Mesothelial cell of epicardium (in vitro differentiated cells): ENCODE results near the gene C1QTNF1. TPM values are rescaled to one million over a fixed set of nuclear protein-coding genes. Genes with fewer than 3 reads are reported as not detected.

Source experiments
- DNase-seq, 2 experiments: peaks; one replicate each; pipeline ENCODE4 v3.0.0; 2021; ENCODE audit warnings: low spot score in 2 of 2; ENCODE audit not compliant: unreplicated experiment in 2 of 2
- H3K27ac Mint-ChIP-seq: 2 replicates; pipeline ENCODE4 v1.8.0; 2021; ENCODE audit warnings: mixed read lengths
- H3K27me3 Mint-ChIP-seq: 2 replicates; pipeline ENCODE4 v1.8.0; 2021; ENCODE audit warnings: low read depth, mixed read lengths
- H3K36me3 Mint-ChIP-seq: 2 replicates; pipeline ENCODE4 v1.8.0; 2021; ENCODE audit warnings: mixed read lengths
- H3K4me1 Mint-ChIP-seq: 2 replicates; pipeline ENCODE4 v1.8.0; 2021; ENCODE audit warnings: mixed read lengths
- H3K4me3 Mint-ChIP-seq: 2 replicates; pipeline ENCODE4 v1.8.0; 2021; ENCODE audit warnings: mild to moderate bottlenecking, moderate library complexity, mixed read lengths
- H3K9me3 Mint-ChIP-seq: 2 replicates; pipeline ENCODE4 v1.8.0; 2021; ENCODE audit warnings: mixed read lengths
- total RNA-seq: library from RNA; stranded (reverse); gene quantifications from 3 replicates; pipeline ENCODE4 v1.2.1, GENCODE V29; 2021
- TF ChIP-seq, protein P1 (sequence below): fragments of 200-600 bp; sonication (generic); IDR thresholded peaks from one replicate; pipeline ENCODE4 v1.5.0; 2021; ENCODE audit warnings: antibody characterized with exemption; ENCODE audit not compliant: unreplicated experiment

Gene C1QTNF1
- total RNA-seq, 1 donor from 2014 or later: 22.1 TPM

DNA sequence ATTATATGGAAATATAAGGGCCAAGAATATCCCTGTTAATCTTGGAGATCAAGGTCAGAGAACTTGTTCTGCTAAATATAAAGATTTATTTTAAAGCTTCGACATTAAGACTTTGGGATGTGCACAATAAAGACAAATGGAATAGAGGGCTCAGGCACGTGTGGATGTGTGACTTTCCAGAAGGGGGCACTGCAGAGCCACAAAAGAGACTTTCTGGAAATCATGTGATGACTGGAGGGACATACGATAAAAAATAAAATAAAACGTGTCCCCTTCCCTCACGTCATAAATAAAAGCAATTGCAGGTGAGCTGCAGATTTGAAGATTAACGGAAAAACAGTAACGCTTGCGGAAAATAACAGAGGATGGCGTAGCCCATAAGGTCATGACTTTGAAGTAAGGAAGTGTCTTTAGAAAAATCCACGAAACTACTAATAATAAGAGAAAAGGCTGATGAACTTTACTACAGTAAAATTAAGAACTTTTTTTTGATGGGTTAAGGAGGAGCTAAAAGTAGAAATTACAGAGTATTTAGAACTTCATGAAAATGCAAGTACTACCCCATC is 41.2 kb downstream of the C1QTNF1 start:
- Mint-ChIP-seq H3K4me1 (no peaks in the 10 kb centered on the region), H3K27me3 (no peaks in the 10 kb centered on the region), H3K9me3 (no peaks in the 10 kb centered on the region), H3K27ac (no peak overlapping the region), H3K4me3 (no peak overlapping the region), H3K36me3 (no peaks in the 10 kb centered on the region)
- no peak for DNase-seq
- TF ChIP-seq, protein P1, sequence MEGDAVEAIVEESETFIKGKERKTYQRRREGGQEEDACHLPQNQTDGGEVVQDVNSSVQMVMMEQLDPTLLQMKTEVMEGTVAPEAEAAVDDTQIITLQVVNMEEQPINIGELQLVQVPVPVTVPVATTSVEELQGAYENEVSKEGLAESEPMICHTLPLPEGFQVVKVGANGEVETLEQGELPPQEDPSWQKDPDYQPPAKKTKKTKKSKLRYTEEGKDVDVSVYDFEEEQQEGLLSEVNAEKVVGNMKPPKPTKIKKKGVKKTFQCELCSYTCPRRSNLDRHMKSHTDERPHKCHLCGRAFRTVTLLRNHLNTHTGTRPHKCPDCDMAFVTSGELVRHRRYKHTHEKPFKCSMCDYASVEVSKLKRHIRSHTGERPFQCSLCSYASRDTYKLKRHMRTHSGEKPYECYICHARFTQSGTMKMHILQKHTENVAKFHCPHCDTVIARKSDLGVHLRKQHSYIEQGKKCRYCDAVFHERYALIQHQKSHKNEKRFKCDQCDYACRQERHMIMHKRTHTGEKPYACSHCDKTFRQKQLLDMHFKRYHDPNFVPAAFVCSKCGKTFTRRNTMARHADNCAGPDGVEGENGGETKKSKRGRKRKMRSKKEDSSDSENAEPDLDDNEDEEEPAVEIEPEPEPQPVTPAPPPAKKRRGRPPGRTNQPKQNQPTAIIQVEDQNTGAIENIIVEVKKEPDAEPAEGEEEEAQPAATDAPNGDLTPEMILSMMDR: peak; percentile 59

DNA sequence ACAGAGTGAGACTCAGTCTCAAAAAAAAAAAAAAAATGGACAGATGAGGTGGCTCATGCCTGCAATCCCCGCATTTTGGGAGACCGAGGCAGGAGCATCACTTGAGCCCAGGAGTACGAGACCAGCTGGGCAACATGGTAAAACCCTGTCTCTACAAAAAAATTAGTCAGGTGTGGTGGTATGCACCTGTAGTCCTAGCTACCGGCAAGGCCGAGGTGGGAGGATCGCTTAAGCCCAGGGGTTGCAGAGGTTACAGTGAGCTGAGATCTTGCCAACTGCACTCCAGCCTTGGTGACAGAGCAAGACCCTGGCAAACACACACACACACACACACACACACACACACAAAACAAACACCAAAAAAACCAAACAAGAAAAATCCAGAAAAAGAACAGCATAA is 43.0 kb downstream of the C1QTNF1 start:
- TF ChIP-seq, protein P1: no peak
- no peaks in the 10 kb centered on the region for H3K36me3 Mint-ChIP-seq
- H3K9me3 Mint-ChIP-seq: no peaks in the 10 kb centered on the region
- DNase-seq: no peak
- H3K4me3 Mint-ChIP-seq: no peak overlapping the region
- peaks cover 3% of the 10 kb centered on the region for H3K27me3 Mint-ChIP-seq
- H3K27ac Mint-ChIP-seq: no peak overlapping the region
- H3K4me1 Mint-ChIP-seq: no peaks in the 10 kb centered on the region

DNA sequence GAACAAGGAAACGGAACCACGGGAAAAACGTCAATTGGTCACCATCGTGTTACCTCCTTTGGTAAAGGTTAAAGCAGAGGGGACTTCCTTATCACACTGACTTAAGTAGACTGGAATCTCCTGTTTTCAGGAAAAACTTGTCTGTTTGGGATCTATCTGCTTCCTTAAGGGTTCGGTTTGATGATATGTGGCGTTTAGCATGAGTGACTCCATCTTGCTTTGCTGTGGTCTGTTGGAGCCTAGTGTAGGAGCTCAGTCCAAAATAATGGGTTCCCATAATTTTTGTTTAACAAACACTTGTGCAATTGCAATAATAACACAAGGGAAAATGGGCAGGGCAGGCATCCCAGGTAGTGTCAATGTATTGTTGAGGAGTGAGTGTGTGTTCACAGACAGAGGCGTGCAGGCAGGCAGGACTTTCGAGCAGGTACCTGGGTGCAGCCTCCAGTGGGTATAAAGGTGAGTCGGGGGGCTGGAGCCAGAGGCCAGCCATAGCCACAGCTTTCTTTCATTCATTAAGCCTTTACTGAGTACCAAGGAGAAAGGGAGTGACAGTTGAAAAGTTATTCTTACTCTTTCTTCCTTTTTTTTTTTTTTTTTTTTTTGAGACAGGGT is 46.4 kb downstream of the C1QTNF1 start:
- peaks cover 3% of the 10 kb centered on the region for H3K27me3 Mint-ChIP-seq
- peaks cover 2% of the 10 kb centered on the region for H3K4me1 Mint-ChIP-seq
- H3K4me3 Mint-ChIP-seq: no peak overlapping the region
- H3K9me3 Mint-ChIP-seq: no peaks in the 10 kb centered on the region
- H3K27ac Mint-ChIP-seq: no peak overlapping the region
- no peaks in the 10 kb centered on the region for H3K36me3 Mint-ChIP-seq
- TF ChIP-seq, protein P1: no peak
- DNase-seq: no peak

DNA sequence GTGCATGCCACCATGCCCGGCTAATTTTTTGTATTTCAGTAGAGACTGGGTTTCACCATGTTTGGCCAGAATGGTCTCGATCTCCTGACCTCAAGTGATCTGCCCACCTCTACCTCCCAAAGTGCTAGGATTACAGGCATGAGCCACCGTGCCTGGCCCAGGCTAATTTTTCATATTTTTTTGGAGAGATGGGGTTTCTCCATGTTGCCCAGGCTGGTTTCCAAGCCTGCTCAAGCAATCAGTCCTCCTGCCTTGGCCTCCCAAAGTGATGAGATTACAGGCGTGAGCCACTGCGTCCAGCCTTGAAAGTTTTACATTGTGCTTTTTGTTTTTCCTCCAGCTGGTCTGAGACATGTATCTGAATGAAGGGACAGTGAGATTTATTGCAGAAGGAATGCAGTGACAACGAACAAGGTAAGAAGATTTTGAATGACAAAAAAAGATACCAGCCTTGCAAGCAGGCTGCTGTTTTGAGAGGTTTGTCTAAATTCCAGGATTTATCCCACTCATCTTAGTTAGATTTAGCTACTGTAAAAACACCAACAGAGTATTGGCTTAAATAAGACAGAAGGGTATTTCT is 47.3 kb downstream of the C1QTNF1 start:
- Mint-ChIP-seq H3K36me3 (no peaks in the 10 kb centered on the region), H3K4me1 (peaks cover 11% of the 10 kb centered on the region), H3K9me3 (no peaks in the 10 kb centered on the region), H3K27ac (no peak overlapping the region), H3K4me3 (no peak overlapping the region), H3K27me3 (peaks cover 3% of the 10 kb centered on the region)
- TF ChIP-seq, protein P1: no peak
- DNase-seq: no peak

DNA sequence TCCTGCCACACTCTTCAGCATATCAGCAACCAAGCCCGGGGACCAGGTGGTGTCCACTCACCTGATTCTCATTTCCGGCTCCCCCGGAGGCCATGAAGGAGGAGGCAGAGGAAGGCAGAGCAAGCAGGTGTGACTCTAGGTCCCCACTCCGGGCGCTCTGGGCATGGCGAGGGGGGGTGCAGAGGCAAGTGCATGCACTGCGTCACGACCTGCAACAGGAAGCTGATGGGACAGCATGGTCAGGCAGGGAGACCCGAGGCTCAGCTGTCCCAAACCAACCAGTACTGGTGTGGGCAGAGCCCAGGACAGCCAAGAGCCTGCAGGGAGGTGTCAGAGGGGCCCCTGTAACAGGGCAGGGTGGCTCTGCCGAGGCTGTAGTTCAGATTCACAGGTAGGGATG is 48.6 kb downstream of the C1QTNF1 start:
- no peak overlapping the region for H3K4me3 Mint-ChIP-seq

More for the DNA sequence above, 48.6 kb downstream of the C1QTNF1 start:
- Mint-ChIP-seq H3K27me3 (peaks cover 3% of the 10 kb centered on the region), H3K27ac (no peak overlapping the region), H3K36me3 (no peaks in the 10 kb centered on the region), H3K4me1 (peaks cover 11% of the 10 kb centered on the region), H3K9me3 (no peaks in the 10 kb centered on the region)
- no peak for DNase-seq
- TF ChIP-seq, protein P1: no peak
